Measurements from ENCODE around the gene BMF.

Gene BMF

DNA sequence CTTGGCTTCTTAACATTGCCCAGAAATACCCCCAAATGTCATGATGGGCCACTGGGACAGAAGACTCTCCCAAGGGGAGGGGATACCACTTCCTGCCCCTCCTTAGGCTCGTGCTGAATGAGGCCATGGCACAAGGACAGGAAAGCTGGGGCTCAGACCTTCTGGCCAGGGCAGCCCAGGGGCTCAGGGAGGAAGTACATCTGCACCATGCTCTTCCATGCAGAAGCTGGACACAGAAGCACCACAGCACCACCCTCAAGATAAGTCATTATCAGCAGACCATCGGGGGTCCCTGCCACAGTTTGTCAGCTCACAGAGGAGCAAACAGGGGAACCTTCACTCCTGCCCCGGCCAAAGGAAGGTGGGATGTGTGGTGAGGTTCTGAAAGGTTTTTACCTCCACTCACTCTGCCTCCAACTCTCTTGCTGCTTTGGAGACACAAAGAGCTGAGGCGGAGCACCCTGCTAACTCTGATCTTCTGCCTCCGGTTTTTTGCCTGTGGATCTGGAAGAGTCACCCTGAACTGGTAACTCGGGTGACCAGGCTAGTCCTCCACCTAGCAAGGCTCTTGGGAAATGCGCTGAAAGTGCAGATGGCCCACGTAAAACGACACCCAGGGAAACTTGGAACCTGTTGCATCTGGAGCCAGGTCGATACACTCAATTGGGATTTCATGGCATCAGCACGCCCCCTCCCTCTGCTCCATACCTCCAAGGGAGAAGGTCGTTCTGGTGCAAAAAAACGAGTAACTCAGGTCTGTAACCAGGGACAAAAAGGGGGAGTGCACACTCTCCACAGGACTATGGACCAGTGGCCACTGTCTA lies 8.3 kb downstream of the BMF start:
- Histone ChIP-seq H3K4me1 (ENCODE audit: control insufficient read depth in 1 of 2, insufficient read depth in 2 of 2, low read length in 2 of 2) (peaks cover 55 to 89% of the 10 kb centered on the region in 2 donors), H3K36me3 (ENCODE audit: control insufficient read depth in 1 of 2, insufficient read depth in 2 of 2, low read length in 2 of 2) (peaks cover 0 to 5% of the 10 kb centered on the region in 2 donors), H3K27me3 (ENCODE audit: low read depth, low read length) (no peaks in the 10 kb centered on the region), H3K27ac (ENCODE audit: low read length) (no peak overlapping the region), H3K9me3 (ENCODE audit: control insufficient read depth in 1 of 2, low read length in 2 of 2) (no peaks in the 10 kb centered on the region), H3K4me3 (ENCODE audit: low read depth in 1 of 2, low read length in 2 of 2) (no peak overlapping the region)

- peak overlapping the region; percentile 72 for H3K27ac ChIP-seq (ENCODE audit: low read length)
- H3K4me1 ChIP-seq (ENCODE audit: control insufficient read depth in 1 of 2, insufficient read depth in 2 of 2, low read length in 2 of 2): peaks cover 51 to 84% of the 10 kb centered on the region in 2 donors
Measured at GRCh38 chr15:40098489-40099261, 10.0 kb downstream of the BMF start.

GRCh38 chr15:40097968-40098476 lies 10.7 kb downstream of the BMF start:
- H3K27me3 ChIP-seq (ENCODE audit: low read depth, low read length): no peaks in the 10 kb centered on the region
- H3K9me3 ChIP-seq (ENCODE audit: control insufficient read depth in 1 of 2, low read length in 2 of 2): no peaks in the 10 kb centered on the region
- H3K4me3 ChIP-seq (ENCODE audit: low read depth in 1 of 2, low read length in 2 of 2): peak overlapping the region in 1 of 2 donors; percentile 23
- H3K27ac ChIP-seq (ENCODE audit: low read length): peak overlapping the region; percentile 72
- peaks cover 50 to 84% of the 10 kb centered on the region in 2 donors for H3K4me1 ChIP-seq (ENCODE audit: control insufficient read depth in 1 of 2, insufficient read depth in 2 of 2, low read length in 2 of 2)
- H3K36me3 ChIP-seq (ENCODE audit: control insufficient read depth in 1 of 2, insufficient read depth in 2 of 2, low read length in 2 of 2): peaks cover 0 to 5% of the 10 kb centered on the region in 2 donors

More at GRCh38 chr15:40098489-40099261, 10.0 kb downstream of the BMF start:
- Histone ChIP-seq H3K4me3 (ENCODE audit: low read depth in 1 of 2, low read length in 2 of 2) (peak overlapping the region in 1 of 2 donors; percentile 23), H3K27me3 (ENCODE audit: low read depth, low read length) (no peaks in the 10 kb centered on the region), H3K9me3 (ENCODE audit: control insufficient read depth in 1 of 2, low read length in 2 of 2) (no peaks in the 10 kb centered on the region), H3K36me3 (ENCODE audit: control insufficient read depth in 1 of 2, insufficient read depth in 2 of 2, low read length in 2 of 2) (peaks cover 0 to 5% of the 10 kb centered on the region in 2 donors)

GRCh38 chr15:40097096-40097967 lies 11.3 kb downstream of the BMF start:
- Histone ChIP-seq H3K36me3 (ENCODE audit: control insufficient read depth in 1 of 2, insufficient read depth in 2 of 2, low read length in 2 of 2) (peaks cover 0 to 5% of the 10 kb centered on the region in 2 donors), H3K9me3 (ENCODE audit: control insufficient read depth in 1 of 2, low read length in 2 of 2) (no peaks in the 10 kb centered on the region), H3K27ac (ENCODE audit: low read length) (peak overlapping the region; percentile 11), H3K27me3 (ENCODE audit: low read depth, low read length) (no peaks in the 10 kb centered on the region), H3K4me1 (ENCODE audit: control insufficient read depth in 1 of 2, insufficient read depth in 2 of 2, low read length in 2 of 2) (peaks cover 48 to 84% of the 10 kb centered on the region in 2 donors), H3K4me3 (ENCODE audit: low read depth in 1 of 2, low read length in 2 of 2) (peak overlapping the region in 1 of 2 donors; percentile 23)

DNA sequence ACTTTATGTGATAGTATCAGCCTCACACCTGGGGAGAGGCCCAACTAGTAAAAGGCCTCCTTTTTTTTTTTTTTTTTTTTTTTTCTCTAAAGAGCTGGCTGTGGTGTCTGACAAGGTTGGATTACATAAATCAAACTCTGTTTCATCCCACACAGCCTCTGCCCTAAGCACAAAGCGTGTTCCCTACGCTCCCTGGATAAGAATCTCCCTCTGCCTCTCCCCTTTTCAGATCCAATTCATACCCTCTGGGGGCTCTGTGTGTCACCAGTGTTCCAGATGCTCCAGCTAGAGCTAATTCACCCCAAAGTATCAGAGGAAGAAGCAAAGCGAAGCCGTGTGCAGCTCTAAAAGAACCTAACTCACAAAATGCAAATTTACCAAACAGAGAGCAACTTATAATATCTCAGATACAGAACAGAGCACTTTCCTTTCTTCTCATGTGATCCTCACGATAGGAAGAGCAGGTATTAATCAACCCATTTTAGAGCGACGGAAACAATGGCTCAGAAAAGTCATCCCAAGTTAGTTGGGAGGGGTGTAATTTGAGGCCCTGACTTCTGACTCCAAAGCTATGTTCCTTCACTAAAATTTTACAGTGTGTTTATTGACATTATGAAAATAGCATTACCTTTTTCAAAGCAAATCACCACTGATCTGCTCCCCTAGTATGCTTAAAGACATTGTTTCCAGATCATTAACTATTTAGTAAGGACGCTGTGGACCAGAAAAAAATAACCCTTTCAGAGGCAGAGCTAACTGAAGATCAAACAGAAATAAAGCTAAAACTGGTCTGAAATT lies 12.4 kb downstream of the BMF start:
- Histone ChIP-seq H3K27ac (ENCODE audit: low read length) (peak overlapping the region; percentile 37), H3K4me1 (ENCODE audit: control insufficient read depth in 1 of 2, insufficient read depth in 2 of 2, low read length in 2 of 2) (peaks cover 56 to 82% of the 10 kb centered on the region in 2 donors), H3K4me3 (ENCODE audit: low read depth in 1 of 2, low read length in 2 of 2) (no peak overlapping the region), H3K9me3 (ENCODE audit: control insufficient read depth in 1 of 2, low read length in 2 of 2) (no peaks in the 10 kb centered on the region), H3K27me3 (ENCODE audit: low read depth, low read length) (no peaks in the 10 kb centered on the region), H3K36me3 (ENCODE audit: control insufficient read depth in 1 of 2, insufficient read depth in 2 of 2, low read length in 2 of 2) (peaks cover 0 to 5% of the 10 kb centered on the region in 2 donors)

- Histone ChIP-seq H3K4me3 (ENCODE audit: low read depth in 1 of 2, low read length in 2 of 2) (no peak overlapping the region), H3K27ac (ENCODE audit: low read length) (peak overlapping the region; percentile 37), H3K36me3 (ENCODE audit: control insufficient read depth in 1 of 2, insufficient read depth in 2 of 2, low read length in 2 of 2) (peaks cover 0 to 11% of the 10 kb centered on the region in 2 donors)
Measured at GRCh38 chr15:40095371-40096093, 13.1 kb downstream of the BMF start.

DNA sequence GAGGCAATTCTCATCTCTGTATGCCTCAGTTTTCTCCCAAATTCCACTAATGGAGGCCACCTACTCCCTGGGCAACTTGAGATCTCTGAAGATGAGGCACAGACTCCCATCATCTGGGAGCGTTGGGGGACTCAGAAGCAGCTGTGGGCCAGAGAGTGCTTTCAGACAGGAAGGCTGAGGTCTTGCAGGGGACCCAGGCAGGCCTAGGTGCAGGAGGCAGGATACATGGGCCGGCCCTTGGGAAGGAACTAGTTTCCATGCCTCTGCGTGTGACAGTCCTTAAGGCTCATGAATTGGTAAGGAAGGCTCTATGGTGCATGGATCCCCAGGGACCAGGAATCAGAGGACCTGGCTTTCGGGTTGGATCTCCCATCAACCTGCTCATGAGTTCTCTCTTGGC lies 14.5 kb downstream of the BMF start:
- Histone ChIP-seq H3K27me3 (ENCODE audit: low read depth, low read length) (no peaks in the 10 kb centered on the region), H3K4me1 (ENCODE audit: control insufficient read depth in 1 of 2, insufficient read depth in 2 of 2, low read length in 2 of 2) (peaks cover 44 to 62% of the 10 kb centered on the region in 2 donors), H3K36me3 (ENCODE audit: control insufficient read depth in 1 of 2, insufficient read depth in 2 of 2, low read length in 2 of 2) (peaks cover 0 to 17% of the 10 kb centered on the region in 2 donors), H3K9me3 (ENCODE audit: control insufficient read depth in 1 of 2, low read length in 2 of 2) (no peaks in the 10 kb centered on the region), H3K4me3 (ENCODE audit: low read depth in 1 of 2, low read length in 2 of 2) (no peak overlapping the region), H3K27ac (ENCODE audit: low read length) (no peak overlapping the region)

More at GRCh38 chr15:40095371-40096093, 13.1 kb downstream of the BMF start:
- H3K9me3 ChIP-seq (ENCODE audit: control insufficient read depth in 1 of 2, low read length in 2 of 2): no peaks in the 10 kb centered on the region
- H3K27me3 ChIP-seq (ENCODE audit: low read depth, low read length): no peaks in the 10 kb centered on the region
- H3K4me1 ChIP-seq (ENCODE audit: control insufficient read depth in 1 of 2, insufficient read depth in 2 of 2, low read length in 2 of 2): peaks cover 51 to 74% of the 10 kb centered on the region in 2 donors

GRCh38 chr15:40092979-40093869 lies 15.5 kb downstream of the BMF start:
- peak overlapping the region in 1 of 2 donors; percentile 23 for H3K4me3 ChIP-seq (ENCODE audit: low read depth in 1 of 2, low read length in 2 of 2)
- H3K27me3 ChIP-seq (ENCODE audit: low read depth, low read length): no peaks in the 10 kb centered on the region
- H3K27ac ChIP-seq (ENCODE audit: low read length): no peak overlapping the region
- peaks cover 39 to 60% of the 10 kb centered on the region in 2 donors for H3K4me1 ChIP-seq (ENCODE audit: control insufficient read depth in 1 of 2, insufficient read depth in 2 of 2, low read length in 2 of 2)
- peaks cover 0 to 14% of the 10 kb centered on the region in 2 donors for H3K36me3 ChIP-seq (ENCODE audit: control insufficient read depth in 1 of 2, insufficient read depth in 2 of 2, low read length in 2 of 2)
- no peaks in the 10 kb centered on the region for H3K9me3 ChIP-seq (ENCODE audit: control insufficient read depth in 1 of 2, low read length in 2 of 2)

Measured in muscle layer of duodenum (tissue), 2 donors.